ENCODE measurements around the gene MORN1.
"Not testable (repeated sequence)": the region's sequence is repeated elsewhere in the genome, so short reads cannot be mapped to it uniquely, and the experiment has no call there.

Gene MORN1

DNA sequence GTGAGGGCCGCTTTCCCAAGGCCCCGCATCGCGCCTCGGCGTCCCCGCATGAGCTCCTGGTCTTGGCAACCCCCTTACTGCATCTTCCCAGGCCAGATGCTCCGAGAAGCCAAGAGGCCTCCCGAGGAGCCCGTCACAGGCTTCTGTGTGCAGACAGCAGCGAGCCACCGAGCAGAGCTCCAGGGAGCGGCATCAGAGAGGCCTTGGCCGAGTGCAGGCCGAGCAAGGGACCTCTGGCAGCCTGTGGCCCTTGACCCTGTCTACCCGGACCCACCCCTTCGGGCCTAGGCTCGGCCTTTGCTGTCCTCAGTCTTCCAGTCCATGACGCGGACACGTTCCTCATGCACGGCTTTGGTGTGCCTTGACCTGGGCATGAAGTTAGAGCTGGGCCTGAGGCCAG is 63.5 kb downstream of the MORN1 start:
- Histone ChIP-seq H3K9me3 (ENCODE audit: severe bottlenecking) (no peaks in the 10 kb centered on the region), H3K27ac (no peak overlapping the region), H3K27me3 (ENCODE audit: insufficient read depth, low read depth, severe bottlenecking) (peaks cover 4% of the 10 kb centered on the region), H3K36me3 (no peaks in the 10 kb centered on the region), H3K4me3 (ENCODE audit: low read depth, low read length) (no peak overlapping the region)
- TF ChIP-seq, protein P1, sequence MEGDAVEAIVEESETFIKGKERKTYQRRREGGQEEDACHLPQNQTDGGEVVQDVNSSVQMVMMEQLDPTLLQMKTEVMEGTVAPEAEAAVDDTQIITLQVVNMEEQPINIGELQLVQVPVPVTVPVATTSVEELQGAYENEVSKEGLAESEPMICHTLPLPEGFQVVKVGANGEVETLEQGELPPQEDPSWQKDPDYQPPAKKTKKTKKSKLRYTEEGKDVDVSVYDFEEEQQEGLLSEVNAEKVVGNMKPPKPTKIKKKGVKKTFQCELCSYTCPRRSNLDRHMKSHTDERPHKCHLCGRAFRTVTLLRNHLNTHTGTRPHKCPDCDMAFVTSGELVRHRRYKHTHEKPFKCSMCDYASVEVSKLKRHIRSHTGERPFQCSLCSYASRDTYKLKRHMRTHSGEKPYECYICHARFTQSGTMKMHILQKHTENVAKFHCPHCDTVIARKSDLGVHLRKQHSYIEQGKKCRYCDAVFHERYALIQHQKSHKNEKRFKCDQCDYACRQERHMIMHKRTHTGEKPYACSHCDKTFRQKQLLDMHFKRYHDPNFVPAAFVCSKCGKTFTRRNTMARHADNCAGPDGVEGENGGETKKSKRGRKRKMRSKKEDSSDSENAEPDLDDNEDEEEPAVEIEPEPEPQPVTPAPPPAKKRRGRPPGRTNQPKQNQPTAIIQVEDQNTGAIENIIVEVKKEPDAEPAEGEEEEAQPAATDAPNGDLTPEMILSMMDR (IDR thresholded peaks at IDR 0.05; ENCODE audit: low read depth, low read length), result no peak
- DNase-seq, result no peak

DNA sequence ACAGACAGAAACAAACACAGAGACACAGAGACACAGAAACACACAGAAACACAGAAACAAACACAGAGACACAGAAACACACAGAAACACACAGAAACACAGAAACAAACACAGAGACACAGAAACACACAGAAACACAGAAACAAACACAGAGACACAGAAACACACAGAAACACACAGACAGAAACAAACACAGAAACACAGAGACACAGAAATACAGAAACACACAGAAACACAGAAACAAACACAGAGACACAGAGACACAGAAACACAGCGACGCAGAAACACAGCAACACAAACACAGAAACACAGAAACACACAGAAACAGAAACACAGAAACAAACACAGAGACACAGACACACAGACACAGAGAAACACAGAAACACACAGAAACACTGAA is 64.2 kb downstream of the MORN1 start:
- H3K4me3 ChIP-seq (ENCODE audit: low read depth, low read length); H3K9me3 ChIP-seq (ENCODE audit: severe bottlenecking); DNase-seq; H3K27me3 ChIP-seq (ENCODE audit: insufficient read depth, low read depth, severe bottlenecking); H3K36me3 ChIP-seq; H3K27ac ChIP-seq: not testable (repeated sequence)

DNA sequence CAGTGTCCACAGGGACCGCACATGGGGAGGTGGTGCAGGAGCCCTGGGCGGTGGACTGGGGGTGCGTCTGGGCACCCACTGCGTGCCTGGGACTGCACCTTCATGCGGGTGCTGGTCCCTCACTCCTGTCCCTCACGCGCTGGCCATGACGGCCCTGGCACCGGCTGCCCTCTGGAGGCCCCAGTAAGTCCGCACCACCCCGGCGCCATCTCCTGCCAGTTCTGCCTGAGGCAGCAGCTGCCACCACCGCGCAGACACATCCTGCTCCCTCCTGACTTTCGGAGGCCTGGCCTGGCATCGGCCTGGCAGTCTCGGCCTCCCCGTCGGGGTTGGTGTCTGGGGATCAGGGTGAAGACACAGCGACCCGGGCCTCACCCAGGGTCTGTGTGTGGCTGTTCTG is 64.8 kb downstream of the MORN1 start:
- no peaks in the 10 kb centered on the region for H3K36me3 ChIP-seq
- no peak overlapping the region for H3K4me3 ChIP-seq (ENCODE audit: low read depth, low read length)
- TF ChIP-seq, protein P1 (IDR thresholded peaks at IDR 0.05; ENCODE audit: low read depth, low read length), result no peak
- H3K9me3 ChIP-seq (ENCODE audit: severe bottlenecking), result no peaks in the 10 kb centered on the region
- no peak overlapping the region for H3K27ac ChIP-seq
- peaks cover 4% of the 10 kb centered on the region for H3K27me3 ChIP-seq (ENCODE audit: insufficient read depth, low read depth, severe bottlenecking)
- DNase-seq, result no peak

DNA sequence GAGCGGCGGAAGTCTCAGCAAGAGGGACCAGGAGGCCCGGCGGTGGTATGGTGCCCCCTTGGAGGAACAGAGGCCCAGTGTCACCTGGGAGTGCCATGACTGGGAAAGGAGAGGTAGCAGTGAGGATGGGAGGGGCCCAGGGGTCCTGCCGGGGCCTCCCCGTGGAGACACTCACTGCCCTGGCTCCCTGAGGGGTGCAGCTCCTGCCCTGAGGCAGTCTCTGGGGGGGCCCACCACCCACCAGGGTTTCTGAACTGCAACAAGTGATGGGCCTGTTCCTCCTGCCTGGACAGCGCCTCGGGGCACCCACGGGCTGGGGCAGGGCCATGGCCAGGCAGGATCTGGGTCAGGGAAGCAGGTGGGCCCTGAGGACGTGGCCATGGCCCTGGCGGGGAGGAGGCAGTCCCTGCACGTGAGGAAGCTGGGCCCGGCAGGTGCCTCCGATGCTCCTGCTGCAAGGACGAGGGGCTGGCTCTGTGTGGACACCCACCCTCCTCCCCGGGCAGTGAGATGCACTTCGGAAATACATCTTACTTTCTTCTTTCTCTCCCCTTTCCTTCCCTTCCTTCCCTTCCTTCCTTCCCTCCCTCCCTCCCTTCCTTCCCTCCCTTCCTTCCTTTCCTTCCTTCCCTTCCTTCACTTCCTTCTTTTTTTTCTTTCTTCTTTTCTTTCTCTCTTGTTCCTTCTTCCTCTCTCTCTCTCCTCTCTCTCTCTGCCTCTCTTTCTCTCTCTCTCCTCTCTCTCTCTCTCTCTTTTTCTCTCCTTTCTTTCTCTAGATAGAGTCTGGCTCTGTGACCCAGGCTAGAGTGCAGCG is 66.6 kb downstream of the MORN1 start:
- no peak overlapping the region for H3K27ac ChIP-seq
- TF ChIP-seq, protein P1 (IDR thresholded peaks at IDR 0.05; ENCODE audit: low read depth, low read length), result no peak
- H3K27me3 ChIP-seq (ENCODE audit: insufficient read depth, low read depth, severe bottlenecking), result peaks cover 4% of the 10 kb centered on the region
- no peak for DNase-seq
- no peaks in the 10 kb centered on the region for H3K36me3 ChIP-seq
- H3K9me3 ChIP-seq (ENCODE audit: severe bottlenecking), result no peaks in the 10 kb centered on the region
- no peak overlapping the region for H3K4me3 ChIP-seq (ENCODE audit: low read depth, low read length)

DNA sequence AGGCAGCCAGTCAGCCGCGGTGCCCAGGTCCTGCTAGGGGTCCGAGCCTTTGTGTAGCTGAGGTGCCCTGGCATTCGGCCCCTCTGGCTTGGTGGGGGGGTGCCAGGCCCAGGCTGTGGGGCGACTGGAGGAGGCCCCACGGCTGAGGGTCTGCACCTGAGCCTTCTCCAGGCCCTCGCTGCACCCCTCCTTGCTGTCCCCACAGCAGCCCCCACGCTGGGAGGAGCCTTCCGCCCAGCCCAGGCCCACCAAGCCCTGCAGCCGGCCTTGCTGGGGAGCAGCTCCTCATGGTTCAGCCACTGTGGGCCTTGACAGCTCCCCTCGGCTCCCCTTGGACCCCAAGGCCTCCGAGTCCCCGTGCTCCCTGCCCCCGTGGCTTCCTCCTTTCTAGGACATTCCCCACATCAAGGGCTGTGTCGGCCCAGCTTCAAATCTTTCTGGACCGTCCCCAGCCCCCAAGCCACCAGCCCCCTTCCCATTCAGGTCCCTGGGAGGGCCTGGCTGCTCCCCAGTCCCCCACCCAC is 67.8 kb downstream of the MORN1 start:
- DNase-seq, result no peak
- H3K36me3 ChIP-seq, result no peaks in the 10 kb centered on the region
- H3K4me3 ChIP-seq (ENCODE audit: low read depth, low read length), result no peak overlapping the region
- no peaks in the 10 kb centered on the region for H3K9me3 ChIP-seq (ENCODE audit: severe bottlenecking)
- no peak overlapping the region for H3K27ac ChIP-seq
- TF ChIP-seq, protein P1 (IDR thresholded peaks at IDR 0.05; ENCODE audit: low read depth, low read length), result no peak
- H3K27me3 ChIP-seq (ENCODE audit: insufficient read depth, low read depth, severe bottlenecking), result peaks cover 4% of the 10 kb centered on the region

DNA sequence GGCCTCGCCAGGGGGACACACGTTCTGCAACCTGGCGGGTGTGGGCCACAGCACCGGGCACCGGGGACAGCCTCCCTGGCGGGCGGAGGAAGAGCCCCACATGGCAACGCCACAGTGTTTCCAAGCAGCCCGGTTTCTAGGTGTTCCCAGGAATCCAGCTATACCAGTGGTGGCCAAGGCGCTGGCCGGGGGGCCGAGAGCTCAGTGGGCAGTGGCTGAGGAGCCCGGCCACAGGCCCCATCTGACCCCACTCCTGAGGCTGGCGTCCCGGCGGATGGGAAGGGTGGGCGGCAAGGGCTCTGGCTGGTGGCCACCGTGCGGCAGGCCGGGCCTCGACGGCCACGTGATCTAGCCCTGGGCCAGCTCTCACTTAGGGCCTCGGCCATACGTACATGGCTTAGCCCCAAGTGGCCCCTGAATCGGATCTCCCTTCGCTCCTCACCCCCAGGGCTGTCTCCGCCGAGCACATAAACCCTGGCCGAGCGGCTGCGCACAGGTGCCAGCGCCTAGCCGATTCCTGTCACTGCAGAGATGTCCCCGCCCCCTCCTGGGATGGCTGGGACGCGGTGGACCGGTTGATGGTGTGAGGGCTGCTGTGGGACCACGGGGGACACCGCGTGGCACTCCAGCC is 68.7 kb downstream of the MORN1 start:
- TF ChIP-seq, protein P1 (IDR thresholded peaks at IDR 0.05; ENCODE audit: low read depth, low read length), result no peak
- Histone ChIP-seq H3K27ac (peak overlapping the region; percentile 58), H3K4me3 (ENCODE audit: low read depth, low read length) (0 out of 2 replicates have a peak overlapping the region, but pooled peaks have one; percentile 3), H3K27me3 (ENCODE audit: insufficient read depth, low read depth, severe bottlenecking) (peaks cover 4% of the 10 kb centered on the region), H3K9me3 (ENCODE audit: severe bottlenecking) (no peaks in the 10 kb centered on the region), H3K36me3 (no peaks in the 10 kb centered on the region)
- DNase-seq, result peak; percentile 93
